Hematopoietic multipotent progenitor cell (in vitro differentiated cells): Measurements from ENCODE around the gene MAP2K4. TPM values are rescaled to one million over a fixed set of nuclear protein-coding genes. Genes with fewer than 3 reads are reported as not detected.
"Not testable (repeated sequence)": the region's sequence is repeated elsewhere in the genome, so short reads cannot be mapped to it uniquely, and the experiment has no call there.

Experiments used
- DNase-seq, 3 donors: peaks; one replicate each; pipeline ENCODE4 v3.0.0-alpha.2; 2011 to 2015; ENCODE audit warnings: low read depth in 2 of 3, low spot score in 2 of 3
- total RNA-seq: library from RNA; depleted of rRNA; stranded (reverse); fragments of >200 nt; gene quantifications from one replicate; pipeline ENCODE4 v1.2.3, GENCODE V29; 2012

MAP2K4 gene
- 10.0 TPM for total RNA-seq

- peak; percentile 87 to 93 (median 89) for DNase-seq
These were observed at the start of gene MAP2K4 for GRCh38 chr17:12020642-12021622. TSS of gene MAP2K4 (plus strand) at chr17:12020877. CDS start at chr17:12020887, 10 bp downstream.

- DNase-seq: not testable (repeated sequence)
These were observed 47.9 kb upstream of the MAP2K4 start for GRCh38 chr17:11972741-11973140.

GRCh38 chr17:11979795-11980194 is 40.9 kb upstream of the MAP2K4 start:
- no peak for DNase-seq

- DNase-seq: no peak
These were observed 39.9 kb upstream of the MAP2K4 start for GRCh38 chr17:11980813-11981212.

DNA sequence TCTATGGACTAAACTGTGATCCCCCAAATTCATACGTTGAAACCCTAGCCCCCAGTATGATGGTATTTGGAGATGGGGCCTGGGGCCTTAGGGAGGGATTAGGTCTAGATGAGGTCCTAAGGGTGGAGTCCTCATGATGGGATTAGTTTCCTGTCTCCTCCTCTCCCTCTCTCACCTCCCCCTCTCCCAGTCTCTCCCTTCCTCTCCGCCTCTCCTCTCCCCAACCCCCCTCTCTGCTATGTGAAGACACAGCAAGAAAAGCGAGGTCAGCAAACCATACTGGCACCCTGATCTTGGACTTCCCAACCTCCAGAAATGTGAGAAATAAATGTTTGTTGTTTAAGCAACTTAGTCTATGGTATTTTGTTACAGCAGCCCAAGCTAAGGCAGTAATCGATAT is 38.8 kb upstream of the MAP2K4 start:
- DNase-seq: no peak

GRCh38 chr17:11986179-11986941 is 34.3 kb upstream of the MAP2K4 start:
- no peak for DNase-seq

- no peak for DNase-seq
These were observed 33.7 kb upstream of the MAP2K4 start for GRCh38 chr17:11986942-11987329.

GRCh38 chr17:11990363-11990983 is 30.2 kb upstream of the MAP2K4 start:
- DNase-seq: no peak

DNA sequence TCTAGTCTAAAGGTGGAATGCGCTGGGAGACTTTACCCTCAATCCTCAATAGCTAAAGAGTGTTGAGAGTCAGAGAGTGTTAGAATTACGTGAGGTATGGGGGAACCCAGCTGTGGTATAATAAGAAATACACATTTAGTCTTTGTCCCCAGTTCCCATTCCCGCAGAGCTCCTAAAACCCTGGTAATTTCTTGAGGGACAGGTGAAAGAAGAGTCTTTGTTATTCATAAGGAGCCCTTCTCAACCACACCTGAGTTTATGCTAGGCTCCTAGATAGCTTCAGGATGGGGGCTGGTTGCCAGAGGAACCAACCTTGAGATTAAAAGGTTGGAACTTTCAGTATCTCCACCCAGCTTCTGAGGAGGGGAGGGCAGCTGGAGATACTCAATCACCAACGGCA is 29.2 kb upstream of the MAP2K4 start:
- DNase-seq: no peak

- DNase-seq: peak in 2 of 3 donors; percentile 79 to 94
These were observed 23.9 kb upstream of the MAP2K4 start for GRCh38 chr17:11996722-11997146.

- DNase-seq: peak; percentile 88 to 96 (median 95)
These were observed 23.3 kb upstream of the MAP2K4 start, which contains the start of gene ZNF18 for GRCh38 chr17:11997147-11997971. TSS of gene ZNF18 (minus strand) at chr17:11997475. CDS start at chr17:11992829, 4,646 bp downstream.

GRCh38 chr17:11997972-11998233 is 22.8 kb upstream of the MAP2K4 start:
- no peak for DNase-seq

DNA sequence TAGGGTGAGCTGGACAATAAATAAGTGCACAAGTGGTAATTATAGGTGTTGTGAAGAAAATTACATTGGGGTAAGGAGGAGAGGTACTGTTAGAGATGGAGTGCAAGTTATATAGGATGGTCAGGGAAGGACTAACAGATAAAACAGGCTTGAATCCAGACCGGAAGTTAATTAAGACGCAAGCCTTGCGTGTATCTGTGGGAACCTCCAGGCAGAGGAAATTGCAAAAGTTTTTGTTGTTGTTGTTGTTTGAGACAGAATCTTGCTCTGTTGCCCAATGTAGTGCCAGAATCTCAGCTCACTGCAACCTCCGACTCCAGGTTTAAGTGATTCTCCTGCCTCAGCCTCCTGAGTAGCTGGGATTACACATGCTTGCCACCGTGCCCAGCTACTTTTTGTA is 21.0 kb upstream of the MAP2K4 start:
- no peak for DNase-seq

DNA sequence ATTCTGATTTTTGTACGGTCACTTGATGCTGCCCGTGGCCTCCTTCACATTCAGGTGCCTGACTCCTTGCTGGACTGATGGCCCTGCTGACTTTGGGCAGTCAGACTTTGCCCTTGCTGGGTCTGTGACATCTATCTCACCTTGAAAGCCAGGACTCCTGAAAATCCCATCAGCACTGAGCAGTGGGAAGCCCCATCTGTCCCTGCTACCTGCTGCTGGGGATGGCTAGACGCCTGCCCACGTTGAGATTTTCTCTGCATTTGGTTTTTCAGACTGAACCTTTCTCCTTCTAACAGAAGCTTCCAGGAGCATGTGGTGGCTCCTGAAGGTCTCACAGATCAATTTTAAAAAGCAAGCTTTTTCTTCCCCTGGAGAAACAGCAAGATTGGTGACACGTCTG is 13.2 kb upstream of the MAP2K4 start:
- no peak for DNase-seq

DNA sequence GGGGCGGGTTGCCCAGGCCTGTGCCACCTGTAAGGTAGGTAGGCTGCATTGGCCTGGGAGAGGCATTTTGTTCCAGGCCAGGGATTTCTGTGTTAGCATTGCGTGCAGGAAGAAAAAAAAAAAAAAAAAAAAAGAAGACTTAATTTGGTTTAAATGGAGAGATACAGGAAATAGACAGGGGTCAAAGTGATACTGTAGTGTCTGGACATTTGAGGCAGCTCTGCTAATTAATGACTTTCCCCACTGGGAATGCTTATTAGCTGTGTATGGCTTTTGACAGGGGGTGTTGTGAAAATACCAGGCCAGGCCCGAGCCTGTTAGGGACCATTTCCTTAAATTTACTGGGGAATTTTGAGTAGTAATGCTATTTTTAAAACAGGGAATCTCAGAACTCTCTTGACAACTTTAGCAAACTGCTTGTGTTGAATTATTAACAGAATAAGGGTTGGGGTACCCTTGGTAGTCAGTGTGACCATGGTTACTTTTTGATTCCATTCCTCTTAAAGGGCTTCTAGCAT is 1.0 kb downstream of the MAP2K4 start:
- DNase-seq: no peak

DNA sequence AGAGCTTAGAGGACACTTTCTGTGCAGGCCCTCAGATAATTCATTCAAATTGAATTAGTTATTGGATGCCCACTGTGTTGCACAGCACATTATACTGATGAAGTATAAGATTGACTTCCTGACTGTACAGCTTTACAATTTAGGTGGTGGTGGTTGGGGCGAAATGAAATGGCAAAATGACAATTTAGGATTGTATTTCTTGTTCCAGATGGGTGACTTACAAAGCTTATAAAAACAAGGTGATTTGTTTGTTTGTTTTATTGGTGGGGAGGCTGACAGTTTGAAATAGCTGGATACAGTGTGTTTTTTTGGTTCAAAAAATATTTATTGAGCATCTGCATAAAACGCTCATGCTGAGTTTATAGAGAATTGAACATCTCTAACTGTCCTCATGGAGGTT is 1.6 kb downstream of the MAP2K4 start:
- DNase-seq: no peak

GRCh38 chr17:12024327-12024726 is 3.6 kb downstream of the MAP2K4 start:
- DNase-seq: no peak

DNA sequence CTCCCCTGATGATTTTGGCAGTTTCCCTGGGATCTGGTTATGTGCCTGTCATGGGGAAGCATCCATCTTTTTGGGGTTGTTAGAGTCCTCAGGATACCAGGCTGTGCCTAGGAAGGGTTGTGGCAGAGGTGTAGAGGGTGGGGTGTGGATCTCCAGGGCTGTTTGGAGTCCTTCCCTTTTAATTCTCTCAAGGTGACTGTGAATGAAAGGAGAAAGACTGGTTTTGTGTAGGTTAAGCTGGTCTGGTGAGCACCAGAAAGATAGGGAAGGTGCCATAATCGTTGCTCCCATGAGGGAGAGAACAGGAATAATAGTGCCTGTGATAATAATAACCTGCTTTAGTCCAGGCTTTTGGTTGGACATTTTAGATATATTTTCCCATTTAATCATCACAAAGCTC is 7.0 kb downstream of the MAP2K4 start:
- no peak for DNase-seq

GRCh38 chr17:12028611-12029010 is 7.9 kb downstream of the MAP2K4 start:
- DNase-seq: no peak

- DNase-seq: no peak
These were observed 13.9 kb downstream of the MAP2K4 start for GRCh38 chr17:12034538-12034937.
